B cell (primary cell): Measurements from ENCODE around the gene MEGF8. TPM values are rescaled to one million over a fixed set of nuclear protein-coding genes. Genes with fewer than 3 reads are reported as not detected.
A peak's percentile ranks its signal among the peaks of the same experiment; 100 is the strongest.

Experiments
- ATAC-seq: fragments of 200-7000 bp; cut with Tn5 transposase; one replicate; pipeline ENCODE4 v1.10.0; 2021; ENCODE audit warnings: low read depth, mild to moderate bottlenecking, moderate number of reproducible peaks, moderate library complexity
- CTCF ChIA-PET: fragments of 350-600 bp; sonication (Branson Sonifier 250); formaldehyde crosslinking; loops from one replicate; lab custom pipeline; 2021; ENCODE audit warnings: antibody characterized with exemption, inconsistent platforms; lab: Charles Lee
- POLR2A ChIA-PET: fragments of 350-600 bp; sonication (Branson Sonifier 250); formaldehyde crosslinking; loops from one replicate; lab custom pipeline; 2021; ENCODE audit warnings: antibody characterized with exemption; lab: Charles Lee
- DNase-seq: peaks from one replicate; pipeline ENCODE4 v3.0.0; 2013
- H2AFZ ChIP-seq: 2 replicates; pipeline ENCODE4 v1.6.1; 2012; ENCODE audit warnings: mild to moderate bottlenecking, low read depth, low read length; ENCODE audit not compliant: insufficient read depth, poor library complexity, severe bottlenecking
- H3K27ac ChIP-seq, 2 donors: 1 replicate in 1 of 2; 2 replicates in 1 of 2; pipeline ENCODE4 v1.5.1; 2012 to 2013; ENCODE audit warnings: low read length in 2 of 2, mild to moderate bottlenecking in 2 of 2, moderate library complexity in 1 of 2
- H3K27me3 ChIP-seq, 4 experiments: fragments of 200-600 bp in 1 of 4; sonication (generic) in 1 of 4; replicated peaks in 1 of 4; 1 replicate in 2 of 4; 2 replicates in 2 of 4; pipeline versions ENCODE4 v1.6.1 to v1.7.0; 2013 to 2016; ENCODE audit warnings: low read length in 3 of 4, mild to moderate bottlenecking in 2 of 4, mixed read lengths in 1 of 4, moderate library complexity in 1 of 4; ENCODE audit not compliant: insufficient read depth in 4 of 4, control insufficient read depth in 3 of 4; ENCODE audit errors: control extremely low read depth in 1 of 4
- H3K36me3 ChIP-seq, 2 experiments: replicated peaks in 1 of 2; 1 replicate in 1 of 2; 2 replicates in 1 of 2; pipeline versions ENCODE4 v1.6.1 to v1.7.1; 2013; ENCODE audit warnings: low read length in 1 of 2; ENCODE audit not compliant: insufficient read depth in 2 of 2, control insufficient read depth in 1 of 2; ENCODE audit errors: control extremely low read depth in 1 of 2, extremely low read depth in 1 of 2
- H3K4me1 ChIP-seq, 2 donors: fragments of 200-600 bp in 1 of 2; sonication (generic) in 1 of 2; 1 replicate in 1 of 2; 2 replicates in 1 of 2; pipeline versions ENCODE4 v1.5.1 to v1.6.1; 2013 to 2017; ENCODE audit warnings: low read length in 2 of 2; ENCODE audit not compliant: control insufficient read depth in 2 of 2, insufficient read depth in 2 of 2
- H3K4me2 ChIP-seq: replicated peaks from 2 replicates; pipeline ENCODE3; 2012; ENCODE audit warnings: mild to moderate bottlenecking, low read depth, low read length; ENCODE audit not compliant: poor library complexity, severe bottlenecking
- H3K4me3 ChIP-seq, 5 experiments: fragments of 200-600 bp in 1 of 5; sonication (generic) in 1 of 5; 1 replicate in 3 of 5; 2 replicates in 2 of 5; pipeline versions ENCODE4 v1.5.1 to v1.7.0; 2011 to 2016; ENCODE audit warnings: low read length in 4 of 5, mild to moderate bottlenecking in 4 of 5, low read depth in 2 of 5, control low read depth in 1 of 5, moderate library complexity in 1 of 5; ENCODE audit not compliant: insufficient read depth in 1 of 5; ENCODE audit errors: control extremely low read depth in 1 of 5, extremely low read depth in 1 of 5
- H3K79me2 ChIP-seq: fragments of 200-600 bp; sonication (generic); one replicate; pipeline ENCODE4 v1.6.0; 2016; ENCODE audit warnings: low read length; ENCODE audit not compliant: control insufficient read depth, insufficient read depth
- H3K9ac ChIP-seq: fragments of 200-600 bp; sonication (generic); 2 replicates; pipeline ENCODE4 v1.6.1; 2017; ENCODE audit warnings: mild to moderate bottlenecking, low read length, moderate library complexity
- H3K9me3 ChIP-seq, 3 donors: one replicate each; pipeline versions ENCODE4 v1.6.1 to v1.7.1; 2013; ENCODE audit warnings: low read length in 2 of 3; ENCODE audit not compliant: control insufficient read depth in 2 of 3, insufficient read depth in 1 of 3; ENCODE audit errors: control extremely low read depth in 1 of 3
- H4K20me1 ChIP-seq: 2 replicates; pipeline ENCODE4 v1.6.0; 2012; ENCODE audit warnings: mild to moderate bottlenecking, low read length; ENCODE audit not compliant: insufficient read depth, control insufficient read depth, poor library complexity, severe bottlenecking
- H3K27ac Mint-ChIP-seq: one replicate; pipeline ENCODE4 v1.8.0; 2021; ENCODE audit warnings: mixed read lengths
- H3K27me3 Mint-ChIP-seq: one replicate; pipeline ENCODE4 v1.8.0; 2021; ENCODE audit warnings: mixed read lengths
- H3K4me1 Mint-ChIP-seq: one replicate; pipeline ENCODE4 v1.8.0; 2021; ENCODE audit warnings: mixed read lengths
- H3K4me3 Mint-ChIP-seq: one replicate; pipeline ENCODE4 v1.8.0; 2021; ENCODE audit warnings: mixed read lengths
- H3K9me3 Mint-ChIP-seq: one replicate; pipeline ENCODE4 v1.8.0; 2022; ENCODE audit warnings: mixed read lengths; ENCODE audit not compliant: insufficient read depth
- CTCF ChIP-seq: fragments of 200-600 bp; IDR thresholded peaks from one replicate; pipeline ENCODE4 v1.8.0; 2022; ENCODE audit warnings: antibody characterized with exemption, mild to moderate bottlenecking
- EZH2 ChIP-seq: IDR thresholded peaks from 2 replicates; pipeline ENCODE4 v1.6.1; 2012; ENCODE audit warnings: borderline replicate concordance, low read depth, mild to moderate bottlenecking, moderate library complexity, low read length; ENCODE audit not compliant: insufficient read depth, poor library complexity, severe bottlenecking
- WGBS: methylation state at CpG from one replicate; pipeline ENCODE4 v1.1.5; 2013; ENCODE audit warnings: missing lambda C conversion rate; ENCODE audit not compliant: insufficient coverage; 5-methylcytosine and 5-hydroxymethylcytosine counted together
- intact Hi-C: fragments of 100-400 bp; cut with micrococcal nuclease; formaldehyde crosslinking; loops from one replicate; pipeline ENCODE4 v1.10.0; 2022
- polyA plus RNA-seq: library from polyadenylated mRNA; depleted of rRNA; stranded (reverse); fragments of >200 nt; gene quantifications from 2 replicates; pipeline ENCODE4 v1.2.3, GENCODE V29; 2012
- total RNA-seq, 2 donors: library from RNA; stranded (reverse); fragments of 120-200 nt in 1 of 2; gene quantifications; 1 replicate in 1 of 2; 2 replicates in 1 of 2; pipeline versions ENCODE4 v1.2.3 to v1.2.4, GENCODE V29; 2013 to 2022

MEGF8 gene
- total and polyA plus RNA-seq, 2 donors (not counting 1 experiment from before 2014, with no cell fraction given) = 8.2 to 26.5 TPM

- peaks cover 0 to 23% (median 3%) of the 10 kb centered on the region in 4 experiments for H3K27me3 ChIP-seq
- WGBS = 5% methylated on average over 36 of the region's 37 CpGs
- no peak for TF ChIP-seq EZH2
- TF ChIP-seq CTCF = peak; percentile 27
- CTCF ChIA-PET = interaction anchor here (0.7 to 1.3 kb wide), 5 partner anchors 10 to 97 kb away, joined by 3 to 4 read pairs (median 3); no protein-coding TSS in a partner anchor
- Mint-ChIP-seq H3K27ac (peak overlapping the region; percentile 90), H3K4me3 (peak overlapping the region; percentile 88), H3K27me3 (peaks cover 10% of the 10 kb centered on the region), H3K9me3 (no peaks in the 10 kb centered on the region), H3K4me1 (peaks cover 22% of the 10 kb centered on the region)
- peak overlapping the region; percentile 94 for H3K4me2 ChIP-seq
- H3K27ac ChIP-seq = peak overlapping the region; percentile 53 to 69
- no peaks in the 10 kb centered on the region for H3K36me3 ChIP-seq
- H2AFZ ChIP-seq = peak overlapping the region; percentile 96
- DNase-seq (peak; percentile 67), ATAC-seq (peak; percentile 5)
- peak overlapping the region; percentile 61 to 99 (median 93) for H3K4me3 ChIP-seq
- H4K20me1 ChIP-seq = no peaks in the 10 kb centered on the region
- intact Hi-C loops = loop anchor here (1.0 kb wide), 14 partner anchors 24 to 467 kb away; partner anchors contain the start of genes DEDD2, PAFAH1B3, POU2F2 and PRR19
- POLR2A ChIA-PET = no interaction called here
- peaks cover 44% of the 10 kb centered on the region for H3K79me2 ChIP-seq
- H3K9ac ChIP-seq = peak overlapping the region; percentile 94
- no peaks in the 10 kb centered on the region for H3K9me3 ChIP-seq
- peaks cover 28 to 31% of the 10 kb centered on the region in 2 donors for H3K4me1 ChIP-seq
Observed at GRCh38 chr19:42325896-42326771, 699 bp downstream of the MEGF8 start.

- Histone ChIP-seq H3K4me3 (no peak overlapping the region), H2AFZ (no peak overlapping the region), H3K36me3 (no peaks in the 10 kb centered on the region), H3K4me1 (peaks cover 28 to 31% of the 10 kb centered on the region in 2 donors), H3K27ac (no peak overlapping the region), H3K9me3 (no peaks in the 10 kb centered on the region), H3K79me2 (peaks cover 44% of the 10 kb centered on the region), H3K27me3 (peaks cover 0 to 21% (median 3%) of the 10 kb centered on the region in 4 experiments), H4K20me1 (no peaks in the 10 kb centered on the region), H3K4me2 (peak overlapping the region; percentile 94), H3K9ac (no peak overlapping the region)
- Mint-ChIP-seq H3K9me3 (no peaks in the 10 kb centered on the region), H3K4me1 (peaks cover 22% of the 10 kb centered on the region), H3K27ac (peak overlapping the region; percentile 8), H3K4me3 (peak overlapping the region; percentile 88), H3K27me3 (peaks cover 10% of the 10 kb centered on the region)
- intact Hi-C loops = no loop called here
- CTCF ChIA-PET = interaction anchor here (0.6 to 1.3 kb wide), 5 partner anchors 9 to 162 kb away, joined by 3 to 4 read pairs (median 3); no protein-coding TSS in a partner anchor
- no peak for TF ChIP-seq CTCF
- no peak for TF ChIP-seq EZH2
- DNase-seq (no peak), ATAC-seq (no peak)
- POLR2A ChIA-PET = no interaction called here
Observed at GRCh38 chr19:42326969-42327368, 1.5 kb downstream of the MEGF8 start.
